Measurements from ENCODE around the gene PTER. TPM values are rescaled to one million over a fixed set of nuclear protein-coding genes. Genes with fewer than 3 reads are reported as not detected.
A peak's percentile ranks its signal among the peaks of the same experiment; 100 is the strongest.

PTER gene, protein sequence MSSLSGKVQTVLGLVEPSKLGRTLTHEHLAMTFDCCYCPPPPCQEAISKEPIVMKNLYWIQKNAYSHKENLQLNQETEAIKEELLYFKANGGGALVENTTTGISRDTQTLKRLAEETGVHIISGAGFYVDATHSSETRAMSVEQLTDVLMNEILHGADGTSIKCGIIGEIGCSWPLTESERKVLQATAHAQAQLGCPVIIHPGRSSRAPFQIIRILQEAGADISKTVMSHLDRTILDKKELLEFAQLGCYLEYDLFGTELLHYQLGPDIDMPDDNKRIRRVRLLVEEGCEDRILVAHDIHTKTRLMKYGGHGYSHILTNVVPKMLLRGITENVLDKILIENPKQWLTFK
- 12.9 and 15.1 TPM in 2 replicates for total RNA-seq

DNA sequence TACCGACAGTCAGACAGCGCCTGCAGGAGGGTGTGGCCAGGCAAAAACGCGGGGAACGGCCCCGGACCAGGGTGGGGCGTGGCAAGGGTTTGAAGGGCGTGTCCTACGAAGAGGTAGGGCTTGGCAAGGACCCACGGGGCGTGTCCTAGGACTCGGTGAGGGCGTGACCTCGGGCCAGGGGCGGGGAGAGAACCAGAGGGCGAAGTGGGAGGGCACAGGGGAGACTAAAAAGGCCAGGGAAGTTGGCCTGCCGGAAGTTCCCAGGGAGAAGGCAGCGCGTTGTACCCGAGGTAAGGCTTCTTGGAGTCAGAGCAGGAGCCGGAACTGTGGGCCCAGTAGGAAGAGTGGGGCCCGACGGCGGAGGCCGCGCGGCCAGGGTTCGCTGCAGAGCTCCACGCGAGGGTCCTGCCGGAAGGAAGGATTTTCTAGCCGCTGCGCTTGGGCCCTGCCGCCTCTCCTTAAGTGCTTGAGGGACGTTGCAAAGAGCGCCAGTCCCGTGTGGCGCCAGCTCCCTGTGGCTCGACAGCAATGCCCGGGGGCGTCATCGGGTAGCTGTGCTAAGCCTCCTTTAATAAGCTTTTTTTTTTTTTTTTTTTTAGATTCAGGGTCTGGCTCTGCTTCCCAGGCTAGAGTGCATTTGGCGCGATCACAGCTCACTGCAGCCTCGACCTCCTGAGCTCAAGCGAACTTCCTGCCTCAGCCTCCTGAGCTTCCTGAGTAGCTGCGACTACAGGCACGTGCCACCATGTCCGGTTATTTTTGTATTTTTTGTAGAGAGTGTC is at the start of gene PTER:
Gene PTER, plus strand, starts transcription at position 253 of the 782 bp plus-strand sequence. CDS start 47,375 bp downstream, outside the sequence.
- H3K36me3 ChIP-seq (ENCODE audit: control insufficient read depth, insufficient read depth, low read length): no peaks in the 10 kb centered on the region
- H3K27me3 ChIP-seq (ENCODE audit: control insufficient read depth, insufficient read depth, low read length): no peaks in the 10 kb centered on the region
- DNase-seq (ENCODE audit: low read depth): peak; percentile 56
- TF ChIP-seq, protein P1, sequence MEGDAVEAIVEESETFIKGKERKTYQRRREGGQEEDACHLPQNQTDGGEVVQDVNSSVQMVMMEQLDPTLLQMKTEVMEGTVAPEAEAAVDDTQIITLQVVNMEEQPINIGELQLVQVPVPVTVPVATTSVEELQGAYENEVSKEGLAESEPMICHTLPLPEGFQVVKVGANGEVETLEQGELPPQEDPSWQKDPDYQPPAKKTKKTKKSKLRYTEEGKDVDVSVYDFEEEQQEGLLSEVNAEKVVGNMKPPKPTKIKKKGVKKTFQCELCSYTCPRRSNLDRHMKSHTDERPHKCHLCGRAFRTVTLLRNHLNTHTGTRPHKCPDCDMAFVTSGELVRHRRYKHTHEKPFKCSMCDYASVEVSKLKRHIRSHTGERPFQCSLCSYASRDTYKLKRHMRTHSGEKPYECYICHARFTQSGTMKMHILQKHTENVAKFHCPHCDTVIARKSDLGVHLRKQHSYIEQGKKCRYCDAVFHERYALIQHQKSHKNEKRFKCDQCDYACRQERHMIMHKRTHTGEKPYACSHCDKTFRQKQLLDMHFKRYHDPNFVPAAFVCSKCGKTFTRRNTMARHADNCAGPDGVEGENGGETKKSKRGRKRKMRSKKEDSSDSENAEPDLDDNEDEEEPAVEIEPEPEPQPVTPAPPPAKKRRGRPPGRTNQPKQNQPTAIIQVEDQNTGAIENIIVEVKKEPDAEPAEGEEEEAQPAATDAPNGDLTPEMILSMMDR (IDR thresholded peaks at IDR 0.05; ENCODE audit: insufficient read depth, low read length, poor library complexity, severe bottlenecking): no peak
- H3K4me3 ChIP-seq (ENCODE audit: low read depth, low read length): peak within 1 kb of the TSS; percentile 61

DNA sequence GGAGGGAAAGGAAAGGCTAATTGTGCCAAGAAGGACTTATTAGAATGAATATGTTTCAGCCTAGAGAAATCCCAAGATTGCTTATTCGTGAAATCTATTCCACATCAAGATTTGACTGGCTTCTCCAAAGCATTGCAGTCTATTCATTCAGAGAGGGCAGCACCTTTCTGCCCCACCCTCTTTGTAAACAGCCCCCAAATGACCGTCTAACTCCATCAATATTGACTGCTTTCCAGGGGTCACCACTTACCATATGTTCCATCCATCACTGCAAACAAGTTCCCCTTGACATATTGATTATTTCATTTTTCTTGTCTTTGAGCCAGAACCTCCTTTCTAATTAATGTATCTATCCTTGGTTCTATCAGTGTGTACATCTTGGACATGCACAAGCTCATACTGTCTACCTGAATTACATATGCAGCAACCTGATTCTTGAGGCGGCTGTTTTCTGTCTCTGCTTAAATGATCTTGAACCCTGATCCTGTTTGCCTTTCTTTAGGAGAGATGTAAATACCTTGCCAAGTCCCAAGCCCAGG is 44.2 kb upstream of the PTER start:
- TF ChIP-seq, protein P1 (IDR thresholded peaks at IDR 0.05; ENCODE audit: insufficient read depth, low read length, poor library complexity, severe bottlenecking): no peak
- Histone ChIP-seq H3K36me3 (ENCODE audit: control insufficient read depth, insufficient read depth, low read length) (no peaks in the 10 kb centered on the region), H3K4me3 (ENCODE audit: low read depth, low read length) (no peak overlapping the region), H3K27me3 (ENCODE audit: control insufficient read depth, insufficient read depth, low read length) (no peaks in the 10 kb centered on the region)
- DNase-seq (ENCODE audit: low read depth): no peak

DNA sequence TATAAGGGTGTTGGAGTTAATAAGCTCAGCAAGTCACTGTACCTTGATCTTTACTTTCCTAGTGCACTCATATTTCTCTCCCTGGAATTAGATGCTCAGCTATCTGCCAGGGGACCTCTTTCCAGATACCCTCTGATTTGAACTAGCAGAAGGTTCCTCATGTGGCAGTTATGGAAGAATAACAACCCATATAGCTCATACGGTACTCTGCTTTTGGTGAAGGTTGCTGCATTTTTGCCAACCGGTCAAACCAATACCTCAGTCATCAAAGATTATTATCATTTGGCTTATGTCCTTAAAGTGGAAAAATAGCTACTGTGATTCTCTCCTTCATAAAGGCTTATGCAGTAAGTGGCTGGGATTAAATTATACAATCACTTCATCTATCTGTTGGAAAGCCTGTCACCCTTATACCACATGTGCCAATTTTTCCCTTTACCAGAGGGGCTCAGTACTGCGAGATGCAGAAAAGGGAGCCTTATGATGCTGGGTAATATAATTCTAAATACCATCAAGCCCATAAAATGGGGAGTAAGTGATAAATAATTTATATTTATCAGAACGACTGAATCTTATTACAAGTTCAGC is 43.4 kb upstream of the PTER start:
- no peak for DNase-seq (ENCODE audit: low read depth)
- H3K4me3 ChIP-seq (ENCODE audit: low read depth, low read length): no peak overlapping the region
- TF ChIP-seq, protein P1 (IDR thresholded peaks at IDR 0.05; ENCODE audit: insufficient read depth, low read length, poor library complexity, severe bottlenecking): no peak
- no peaks in the 10 kb centered on the region for H3K36me3 ChIP-seq (ENCODE audit: control insufficient read depth, insufficient read depth, low read length)
- H3K27me3 ChIP-seq (ENCODE audit: control insufficient read depth, insufficient read depth, low read length): no peaks in the 10 kb centered on the region

DNA sequence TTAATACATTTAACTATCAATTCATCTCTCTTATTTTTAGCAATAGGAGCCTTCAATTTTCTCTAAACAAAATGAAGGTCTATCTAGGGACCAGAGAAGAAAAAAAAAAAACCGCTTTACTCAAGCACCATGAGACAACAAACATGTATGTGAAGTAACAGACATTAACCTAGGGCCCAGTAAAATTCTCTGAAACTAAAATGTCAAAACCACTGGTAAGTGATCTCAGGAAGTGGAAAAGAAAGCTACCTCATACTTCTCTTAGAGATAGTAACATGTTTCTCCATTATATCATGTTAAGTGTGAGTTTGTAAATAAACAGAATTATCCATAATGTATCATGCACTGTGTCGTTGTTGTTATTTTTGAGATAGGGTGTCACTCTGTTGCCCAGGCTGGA is 35.4 kb upstream of the PTER start:
- Histone ChIP-seq H3K36me3 (ENCODE audit: control insufficient read depth, insufficient read depth, low read length) (no peaks in the 10 kb centered on the region), H3K4me3 (ENCODE audit: low read depth, low read length) (no peak overlapping the region), H3K27me3 (ENCODE audit: control insufficient read depth, insufficient read depth, low read length) (no peaks in the 10 kb centered on the region)
- no peak for DNase-seq (ENCODE audit: low read depth)
- TF ChIP-seq, protein P1 (IDR thresholded peaks at IDR 0.05; ENCODE audit: insufficient read depth, low read length, poor library complexity, severe bottlenecking): no peak

DNA sequence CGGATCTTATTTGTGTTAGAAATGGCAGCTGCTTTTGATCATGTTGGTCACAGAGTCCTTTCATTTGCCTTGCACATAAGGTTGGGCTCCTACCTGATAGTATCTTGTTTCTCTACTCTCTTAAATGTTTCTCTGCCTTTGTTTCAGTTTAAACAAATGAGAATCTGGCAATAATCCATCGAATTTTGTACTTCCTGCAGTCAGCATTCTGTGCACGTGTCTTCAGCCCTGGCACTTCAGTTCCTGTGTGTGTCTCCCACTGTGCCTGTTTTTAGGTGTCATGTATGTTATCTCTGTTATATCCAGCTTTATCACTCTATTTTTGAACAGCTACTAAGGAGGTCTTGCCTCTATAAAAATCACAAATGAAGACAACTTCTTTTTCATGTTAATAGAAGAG is 28.4 kb upstream of the PTER start:
- TF ChIP-seq, protein P1 (IDR thresholded peaks at IDR 0.05; ENCODE audit: insufficient read depth, low read length, poor library complexity, severe bottlenecking): no peak
- Histone ChIP-seq H3K27me3 (ENCODE audit: control insufficient read depth, insufficient read depth, low read length) (no peaks in the 10 kb centered on the region), H3K36me3 (ENCODE audit: control insufficient read depth, insufficient read depth, low read length) (no peaks in the 10 kb centered on the region), H3K4me3 (ENCODE audit: low read depth, low read length) (no peak overlapping the region)
- DNase-seq (ENCODE audit: low read depth): no peak

All from kidney epithelial cell (primary cell).